HG03342 (cell line): ENCODE measurements around the gene BATF2.
"Not testable (repeated sequence)": the region's sequence is repeated elsewhere in the genome, so short reads cannot be mapped to it uniquely, and the experiment has no call there.

Source experiments
- ATAC-seq: cut with Tn5 transposase; IDR thresholded peaks from one replicate; pipeline ENCODE4 v1.9.1; 2021; ENCODE audit warnings: mild to moderate bottlenecking, moderate library complexity; ENCODE audit not compliant: unreplicated experiment

The BATF2 gene

DNA sequence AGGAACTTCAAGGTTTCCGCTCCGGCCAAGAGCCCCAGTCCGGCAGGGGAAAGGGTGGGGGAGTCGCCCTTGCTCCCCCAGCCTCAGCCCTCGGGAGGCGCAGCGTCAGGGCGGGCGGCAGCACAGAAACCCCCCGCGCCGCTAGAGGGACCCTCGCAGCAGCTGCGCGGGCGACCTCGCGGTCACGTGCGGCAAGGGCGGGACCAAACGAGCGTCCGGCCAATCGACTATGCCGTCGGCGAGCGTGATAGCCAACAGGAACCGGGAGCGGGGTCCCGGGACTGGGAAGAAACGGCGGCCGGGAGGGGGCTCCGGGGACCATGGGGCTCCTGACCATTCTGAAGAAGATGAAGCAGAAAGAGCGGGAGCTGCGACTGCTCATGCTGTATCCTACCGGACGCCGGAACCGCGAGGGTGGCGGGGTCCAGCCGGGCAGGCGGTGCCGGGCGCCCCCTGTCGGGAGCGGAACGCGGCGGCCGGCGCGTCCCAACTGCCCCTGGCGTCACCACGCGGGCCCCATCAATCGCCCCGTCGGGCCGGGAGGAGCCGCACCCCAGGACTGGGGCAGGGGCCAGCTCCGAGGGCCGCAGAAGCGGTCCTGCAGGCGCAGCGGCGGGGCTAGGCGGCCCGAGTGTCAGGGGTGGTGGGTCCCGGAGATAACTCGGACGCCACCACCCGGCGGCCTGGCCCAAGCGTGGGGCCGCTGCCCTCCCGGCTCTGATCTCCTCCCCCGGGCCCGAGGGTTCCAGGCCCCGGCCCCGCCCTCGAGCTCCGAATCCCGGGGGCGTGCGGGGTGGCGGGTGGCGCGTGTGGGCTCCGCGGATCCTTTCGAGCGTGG lies 17.3 kb upstream of the BATF2 start, which contains the start of gene ARL2:
ARL2 (plus strand) TSS at position 273 of the 838 bp plus-strand sequence; CDS start at position 321, 48 bp downstream.
- peak; percentile 73 for ATAC-seq

DNA sequence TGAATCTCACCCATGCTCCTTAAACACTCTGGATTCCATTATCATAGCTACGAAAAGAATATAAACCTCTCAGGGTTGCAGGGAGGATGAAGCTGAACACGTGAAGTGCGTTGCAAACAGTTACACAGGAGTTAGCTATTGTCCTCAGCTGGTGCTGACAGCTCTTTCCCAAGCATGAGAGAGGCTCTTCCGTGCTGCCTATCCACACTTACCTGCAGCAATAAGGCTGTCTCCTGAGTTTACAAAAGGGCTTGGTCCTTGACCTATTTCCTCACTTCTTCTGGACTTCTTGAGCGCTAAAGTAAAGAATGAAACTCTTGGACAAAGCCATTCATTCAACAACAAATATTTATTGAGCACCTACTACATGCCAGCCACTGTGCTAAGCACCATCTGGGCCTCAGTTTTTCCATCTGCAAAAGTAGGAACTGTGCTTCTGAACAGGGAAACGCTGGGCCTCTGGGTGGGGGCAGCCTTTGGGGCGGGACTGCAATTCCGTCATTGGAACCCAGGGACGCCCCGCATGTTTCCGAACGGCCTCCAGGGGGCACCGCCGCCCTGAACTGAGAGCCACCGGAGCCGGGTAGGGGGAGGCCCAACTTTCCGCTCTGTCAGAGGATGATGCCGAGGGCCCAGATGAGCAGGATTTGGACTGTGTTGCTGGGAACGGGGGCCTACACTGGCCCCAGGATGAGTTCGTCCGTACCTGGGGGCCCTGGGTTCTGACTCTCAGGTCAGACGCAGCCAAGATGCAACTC lies 16.5 kb upstream of the BATF2 start:
- peak; percentile 67 for ATAC-seq

DNA sequence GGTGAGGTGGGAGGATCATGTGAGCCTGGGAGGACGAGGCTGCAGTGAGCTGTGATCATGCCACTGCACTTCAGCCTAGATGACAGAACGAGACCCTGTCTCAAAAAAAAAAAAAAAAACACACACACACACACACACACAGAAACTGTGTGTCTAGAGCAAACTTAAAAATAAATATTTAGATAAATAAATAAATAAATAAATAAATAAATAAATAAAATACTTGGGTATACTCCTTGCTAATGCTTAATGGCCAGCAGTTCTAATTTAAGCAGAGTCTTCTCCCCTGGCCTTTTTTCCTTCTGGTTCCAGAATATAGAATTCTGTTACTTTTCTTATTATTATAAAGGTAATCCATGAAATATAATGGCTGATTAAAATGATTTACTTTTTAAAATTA lies 12.1 kb upstream of the BATF2 start:
- ATAC-seq: no peak

DNA sequence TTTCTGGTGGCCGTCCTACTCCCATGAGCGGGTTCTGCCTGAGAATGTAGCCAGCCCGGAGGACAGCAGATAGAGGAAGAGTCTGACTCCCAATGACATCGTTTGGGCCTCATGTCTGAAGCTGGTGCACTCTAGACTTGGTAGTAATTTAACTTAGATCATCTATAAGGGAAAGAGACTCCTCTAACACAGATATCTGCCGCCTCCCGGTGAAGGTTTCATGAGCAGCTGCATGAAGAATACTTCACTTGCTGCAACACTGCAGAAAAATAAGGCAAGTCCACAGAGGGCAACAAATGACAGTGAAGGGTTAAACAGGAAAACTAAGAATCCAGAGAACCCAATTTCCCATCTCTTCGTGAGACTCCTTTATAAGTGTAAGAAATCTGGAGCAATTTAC lies 11.2 kb upstream of the BATF2 start:
- no peak for ATAC-seq

DNA sequence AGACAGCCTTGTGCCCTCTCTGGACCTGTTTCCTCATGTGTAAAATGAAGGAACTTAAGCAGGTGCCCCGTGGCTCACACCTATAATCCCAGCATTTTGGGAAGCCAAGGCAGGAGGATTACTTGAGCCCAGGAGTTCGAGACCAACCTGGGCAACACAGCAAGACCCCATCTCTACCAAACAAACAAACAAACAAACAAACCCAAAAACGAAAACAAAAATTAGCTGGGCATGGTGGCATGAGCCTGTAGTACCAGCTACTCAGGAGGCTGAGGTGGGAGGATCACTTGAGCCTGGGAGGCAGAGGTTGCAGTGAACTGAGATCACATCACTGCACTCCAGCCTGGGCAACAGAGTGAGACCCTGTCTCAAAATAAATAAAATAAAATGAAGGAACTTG lies 7.2 kb upstream of the BATF2 start:
- not testable (repeated sequence) for ATAC-seq

- no peak for ATAC-seq
These were observed 6.5 kb upstream of the BATF2 start for GRCh38 chr11:65003282-65003681.

GRCh38 chr11:65002706-65003105 lies 5.9 kb upstream of the BATF2 start:
- no peak for ATAC-seq

- ATAC-seq: no peak
These were observed 2.7 kb upstream of the BATF2 start for GRCh38 chr11:64999478-64999877.

DNA sequence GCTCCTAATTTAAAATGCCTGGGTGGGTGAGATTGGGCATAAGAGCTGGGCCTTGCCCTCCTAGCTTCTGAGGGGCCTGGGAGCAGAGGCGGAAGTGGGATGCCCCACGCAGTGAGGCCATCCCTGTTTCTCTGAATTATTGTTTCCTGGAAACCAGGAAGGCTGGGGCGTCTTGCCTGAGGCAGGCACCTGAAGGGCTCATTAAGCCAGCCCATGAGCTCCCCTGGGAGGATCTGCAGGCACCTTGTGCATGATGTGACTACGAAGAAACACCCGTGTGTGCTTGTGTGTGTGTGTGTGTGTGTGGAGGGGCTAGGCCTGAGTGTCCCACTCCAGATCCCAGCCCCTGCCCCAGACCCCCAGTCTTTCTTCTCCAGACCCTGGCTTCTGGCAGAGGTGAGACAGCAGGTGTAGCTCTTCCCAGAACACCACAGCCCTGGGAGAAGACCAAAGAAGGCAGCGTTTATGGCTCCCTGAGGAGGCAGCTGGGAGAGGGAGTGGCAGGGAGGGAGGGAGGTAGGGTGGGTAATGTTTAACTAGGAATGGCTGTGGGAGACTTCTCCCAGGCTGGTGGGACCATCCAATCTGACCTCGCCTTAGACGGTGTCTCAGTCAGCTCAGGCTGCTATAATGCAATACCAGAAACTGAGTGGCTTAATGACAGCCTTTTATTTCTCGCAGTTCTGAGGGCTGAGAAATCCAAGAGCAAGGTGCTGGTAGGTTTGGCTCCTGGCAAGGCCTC lies 2.1 kb upstream of the BATF2 start:
- no peak for ATAC-seq

GRCh38 chr11:64998141-64998540 lies 1.4 kb upstream of the BATF2 start:
- ATAC-seq: no peak

DNA sequence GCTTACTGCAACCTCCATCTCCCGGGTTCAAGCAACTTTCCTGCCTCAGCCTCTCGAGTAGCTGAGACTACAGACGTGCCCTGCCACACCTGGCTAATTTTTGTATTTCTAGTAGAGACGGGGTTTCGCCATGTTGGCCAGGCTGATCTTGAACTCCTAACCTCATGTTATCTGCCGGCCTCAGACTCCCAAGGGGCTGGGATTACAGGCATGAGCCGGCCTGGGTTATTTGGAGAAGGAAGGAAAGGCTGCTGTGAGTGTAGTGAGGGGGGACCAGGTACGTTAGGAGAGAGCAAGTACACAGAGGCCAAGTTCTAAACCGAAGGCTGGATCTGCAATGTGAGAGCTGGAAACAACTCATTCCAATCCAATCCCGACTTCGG lies 453 bp downstream of the BATF2 start:
- ATAC-seq: no peak

DNA sequence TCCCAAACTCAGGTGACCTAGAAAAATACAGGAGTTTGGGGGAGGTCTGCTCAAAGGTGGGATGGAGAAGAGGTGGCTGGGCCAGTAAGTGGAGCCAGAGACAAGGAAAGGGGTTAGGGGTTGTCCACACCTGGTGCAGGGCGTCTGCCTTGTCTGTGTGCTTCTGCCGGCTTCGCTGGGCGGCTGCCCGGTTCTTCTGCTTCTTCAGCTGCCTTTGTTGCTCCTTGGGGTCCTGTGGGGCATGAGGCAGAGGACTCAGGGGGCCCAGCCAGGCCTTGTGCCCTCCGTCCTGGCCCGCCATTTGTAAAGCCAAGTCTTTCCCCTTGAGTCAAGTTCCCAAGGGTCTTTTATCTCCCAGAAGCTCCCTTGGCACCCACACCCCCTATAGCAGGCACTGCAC lies 2.5 kb downstream of the BATF2 start:
- no peak for ATAC-seq

- ATAC-seq: no peak
These were observed 6.4 kb downstream of the BATF2 start for GRCh38 chr11:64990222-64990923.

DNA sequence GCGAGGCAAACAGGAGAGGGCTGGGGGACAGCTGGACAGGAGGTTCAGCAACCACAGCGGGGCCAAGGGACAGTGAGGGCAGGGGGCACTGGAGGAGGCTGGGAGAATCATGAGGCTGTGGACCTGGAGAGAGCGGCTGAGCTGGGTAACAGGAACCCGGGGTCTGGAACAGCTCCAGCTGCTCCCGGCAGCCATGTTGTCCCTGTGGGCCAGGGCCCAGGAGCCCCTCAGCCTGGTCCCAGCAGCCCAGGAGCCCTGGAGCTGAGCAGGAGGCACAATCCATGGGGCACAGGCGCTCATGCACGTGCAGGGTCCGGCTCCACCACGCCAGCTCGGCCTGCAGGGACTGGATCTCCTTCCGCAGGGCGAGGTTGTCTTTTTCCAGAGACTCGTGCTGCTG lies 7.4 kb downstream of the BATF2 start:
- no peak for ATAC-seq

- no peak for ATAC-seq
These were observed 8.5 kb downstream of the BATF2 start for GRCh38 chr11:64987998-64988854.

DNA sequence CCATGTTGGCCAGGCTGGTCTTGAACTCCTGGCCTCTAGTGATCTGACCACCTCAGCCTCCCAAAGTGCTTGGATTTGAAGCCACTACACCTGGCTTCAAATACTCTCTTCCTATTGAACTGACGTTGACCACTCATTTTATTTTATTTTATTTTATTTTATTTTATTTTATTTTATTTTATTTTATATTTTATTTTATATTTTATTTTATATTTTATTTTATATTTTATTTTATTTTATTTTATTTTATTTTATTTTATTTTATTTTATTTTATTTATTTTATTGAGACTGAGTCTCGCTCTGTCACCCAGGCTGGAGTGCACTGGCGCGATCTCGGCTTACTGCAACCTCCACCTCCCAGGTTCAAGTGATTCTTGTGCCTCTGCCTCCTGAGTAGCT lies 13.4 kb downstream of the BATF2 start:
- not testable (repeated sequence) for ATAC-seq

DNA sequence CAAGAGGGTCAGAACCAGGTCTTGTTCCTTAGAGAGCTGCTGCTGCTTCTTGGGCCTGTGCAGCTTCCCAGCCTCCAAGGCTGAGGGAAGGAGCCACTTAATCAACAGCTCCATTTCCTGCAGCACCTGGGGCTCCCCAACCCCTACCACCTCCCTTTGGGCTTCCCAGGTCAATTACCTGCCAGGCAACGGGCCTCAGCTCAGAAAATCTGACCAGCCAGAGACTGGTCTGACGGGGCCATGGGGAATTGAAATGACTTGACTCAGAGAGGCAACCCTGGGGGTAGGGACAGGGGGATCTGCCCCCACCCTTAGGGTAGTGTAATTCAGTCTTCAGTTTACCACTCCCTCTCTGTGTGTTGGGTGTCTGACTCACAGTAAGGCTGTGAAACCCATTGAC lies 20.1 kb downstream of the BATF2 start:
- no peak for ATAC-seq

GRCh38 chr11:64974124-64974523 lies 22.6 kb downstream of the BATF2 start:
- ATAC-seq: no peak

- no peak for ATAC-seq
These were observed 25.1 kb downstream of the BATF2 start, which contains the start of gene MAJIN for GRCh38 chr11:64971421-64972233. MAJIN (minus strand) TSS chr11:64972108; CDS start chr11:64959405, 12,703 bp downstream.
